ENCODE results near the gene SECTM1.

SECTM1 gene

GRCh38 chr17:82355770-82356427 is 22.3 kb upstream of the SECTM1 start:
- no peak overlapping the region for H3K4me3 ChIP-seq (replicated peaks; ENCODE audit: low read depth, low read length)
- DNase-seq (ENCODE audit: extremely low read depth, low read depth) = no peak
- TF ChIP-seq CTCF (IDR thresholded peaks at IDR 0.05; ENCODE audit: low read depth, low read length, missing control alignments) = no peak

GRCh38 chr17:82354804-82355308 is 21.3 kb upstream of the SECTM1 start:
- no peak for DNase-seq (ENCODE audit: extremely low read depth, low read depth)
- no peak for TF ChIP-seq CTCF (IDR thresholded peaks at IDR 0.05; ENCODE audit: low read depth, low read length, missing control alignments)
- no peak overlapping the region for H3K4me3 ChIP-seq (replicated peaks; ENCODE audit: low read depth, low read length)

GRCh38 chr17:82353484-82353883 is 19.9 kb upstream of the SECTM1 start:
- H3K4me3 ChIP-seq (replicated peaks; ENCODE audit: low read depth, low read length) = no peak overlapping the region
- TF ChIP-seq CTCF (IDR thresholded peaks at IDR 0.05; ENCODE audit: low read depth, low read length, missing control alignments) = no peak
- no peak for DNase-seq (ENCODE audit: extremely low read depth, low read depth)

GRCh38 chr17:82351713-82352488 is 18.3 kb upstream of the SECTM1 start:
- TF ChIP-seq CTCF (IDR thresholded peaks at IDR 0.05; ENCODE audit: low read depth, low read length, missing control alignments) = peak; percentile 89
- no peak overlapping the region for H3K4me3 ChIP-seq (replicated peaks; ENCODE audit: low read depth, low read length)
- DNase-seq (ENCODE audit: extremely low read depth, low read depth) = peak; percentile 75

GRCh38 chr17:82351254-82351712 is 17.7 kb upstream of the SECTM1 start:
- no peak overlapping the region for H3K4me3 ChIP-seq (replicated peaks; ENCODE audit: low read depth, low read length)
- TF ChIP-seq CTCF (IDR thresholded peaks at IDR 0.05; ENCODE audit: low read depth, low read length, missing control alignments) = no peak
- no peak for DNase-seq (ENCODE audit: extremely low read depth, low read depth)

GRCh38 chr17:82350182-82351030 is 16.8 kb upstream of the SECTM1 start:
- no peak overlapping the region; the same call in 1 of the 2 replicates for H3K4me3 ChIP-seq (replicated peaks; ENCODE audit: low read depth, low read length)
- DNase-seq (ENCODE audit: extremely low read depth, low read depth) = no peak
- peak; percentile 7 for TF ChIP-seq CTCF (IDR thresholded peaks at IDR 0.05; ENCODE audit: low read depth, low read length, missing control alignments)

Data from HFF-Myc (cell line).